Measurements from ENCODE around the gene SORBS1.

GRCh38 chr10:95606922-95607321, 45.8 kb upstream of the SORBS1 start:
- no peak for TF ChIP-seq CTCF (IDR thresholded peaks at IDR 0.05)
- no peak for TF ChIP-seq POLR2A (IDR thresholded peaks at IDR 0.05)
